ENCODE measurements around the gene VAV3.

The VAV3 gene

DNA sequence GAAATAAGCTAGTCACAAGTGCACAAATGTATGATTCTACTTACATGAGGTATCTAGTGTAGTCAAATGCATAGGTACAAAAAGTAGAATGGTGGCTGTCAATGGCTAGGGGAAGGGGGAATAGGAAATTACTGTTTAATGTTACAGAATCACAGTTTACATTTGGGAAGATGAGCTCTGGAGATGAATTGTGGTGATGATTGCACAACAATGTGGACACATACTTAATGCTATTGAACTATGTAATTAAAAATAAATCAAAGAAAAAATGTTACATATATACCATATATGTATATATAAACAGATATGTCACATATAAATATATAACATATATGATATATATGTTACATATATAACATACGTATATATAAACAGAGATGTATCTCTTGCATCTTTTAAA lies 39.4 kb downstream of the VAV3 start:
- DNase-seq (ENCODE audit: low spot score in 2 of 2): no peak
- no peaks in the 10 kb centered on the region for H3K9me3 Mint-ChIP-seq
- H3K4me3 Mint-ChIP-seq: no peak overlapping the region
- no peak for ATAC-seq (replicated peaks; ENCODE audit: extremely low read depth, poor library complexity, severe bottlenecking)
- no peaks in the 10 kb centered on the region for H3K27me3 Mint-ChIP-seq
- peaks cover 56% of the 10 kb centered on the region for H3K4me1 Mint-ChIP-seq
- no peak overlapping the region for H3K27ac Mint-ChIP-seq (ENCODE audit: low read depth)
- peaks cover 3% of the 10 kb centered on the region for H3K36me3 Mint-ChIP-seq (ENCODE audit: insufficient read depth)

DNA sequence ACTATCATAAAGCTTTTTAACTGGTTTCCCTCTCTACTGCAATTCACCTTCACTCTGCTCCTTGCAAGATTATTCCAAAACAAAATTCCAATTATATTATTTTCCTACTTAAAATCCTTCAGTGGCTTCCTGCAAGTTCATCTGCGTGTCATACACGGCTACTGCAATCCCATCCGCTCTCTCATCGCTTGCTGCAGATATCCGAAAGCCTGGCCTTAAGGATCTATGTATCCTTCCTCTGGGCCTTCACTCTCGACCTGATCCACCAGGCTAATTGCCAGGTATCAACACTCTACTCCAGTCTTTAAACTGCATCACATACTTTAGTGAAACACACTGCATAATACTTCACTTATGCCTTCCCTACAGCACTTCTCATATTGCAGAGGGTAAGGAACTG lies 44.0 kb downstream of the VAV3 start:
- Mint-ChIP-seq H3K4me1 (peaks cover 41% of the 10 kb centered on the region), H3K9me3 (no peaks in the 10 kb centered on the region), H3K27me3 (no peaks in the 10 kb centered on the region), H3K36me3 (ENCODE audit: insufficient read depth) (no peaks in the 10 kb centered on the region), H3K4me3 (no peak overlapping the region), H3K27ac (ENCODE audit: low read depth) (no peak overlapping the region)
- no peak for ATAC-seq (replicated peaks; ENCODE audit: extremely low read depth, poor library complexity, severe bottlenecking)
- DNase-seq (ENCODE audit: low spot score in 2 of 2): no peak

DNA sequence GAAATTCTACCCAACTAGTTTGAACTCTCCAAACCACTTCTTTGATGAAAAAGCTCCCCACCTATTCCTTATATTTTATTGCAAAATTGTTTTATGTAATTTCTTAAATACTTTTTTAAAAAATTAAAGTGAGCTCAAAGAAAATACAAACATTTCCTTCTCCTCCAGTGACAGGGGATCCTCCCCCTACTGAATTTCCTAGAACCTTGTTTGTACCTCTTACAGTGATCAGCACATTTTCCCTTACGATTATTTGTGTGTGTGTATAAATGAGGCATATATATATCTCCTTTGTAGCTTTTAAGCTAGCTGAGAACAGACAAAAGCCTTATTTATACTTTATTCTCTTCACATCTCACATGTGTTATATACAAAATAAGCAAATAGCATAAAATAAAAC lies 44.4 kb downstream of the VAV3 start:
- no peaks in the 10 kb centered on the region for H3K27me3 Mint-ChIP-seq
- no peak for ATAC-seq (replicated peaks; ENCODE audit: extremely low read depth, poor library complexity, severe bottlenecking)
- DNase-seq (ENCODE audit: low spot score in 2 of 2): no peak
- no peak overlapping the region for H3K4me3 Mint-ChIP-seq
- no peaks in the 10 kb centered on the region for H3K36me3 Mint-ChIP-seq (ENCODE audit: insufficient read depth)
- no peaks in the 10 kb centered on the region for H3K9me3 Mint-ChIP-seq
- H3K4me1 Mint-ChIP-seq: peaks cover 45% of the 10 kb centered on the region
- H3K27ac Mint-ChIP-seq (ENCODE audit: low read depth): no peak overlapping the region

DNA sequence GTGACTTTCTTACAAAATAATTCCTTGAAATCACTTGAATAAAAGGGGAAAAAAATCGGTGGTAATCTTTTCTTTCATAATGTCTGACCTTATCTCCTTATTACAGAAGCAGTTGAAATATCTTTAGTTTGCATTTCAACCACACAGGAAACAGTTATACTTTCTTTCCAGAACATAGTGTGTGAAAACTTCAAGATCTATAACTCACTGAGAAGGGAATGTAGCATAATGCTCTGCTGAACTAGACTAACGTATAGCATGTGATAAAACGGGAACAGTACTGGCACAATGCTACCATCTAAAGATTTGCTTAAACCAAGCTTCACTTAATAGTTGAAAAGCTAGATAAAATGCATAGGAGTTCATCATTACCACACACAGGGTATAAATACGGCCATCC lies 45.0 kb downstream of the VAV3 start:
- Mint-ChIP-seq H3K4me3 (peak overlapping the region; percentile 21), H3K27me3 (no peaks in the 10 kb centered on the region), H3K4me1 (peaks cover 47% of the 10 kb centered on the region), H3K27ac (ENCODE audit: low read depth) (no peak overlapping the region), H3K36me3 (ENCODE audit: insufficient read depth) (no peaks in the 10 kb centered on the region), H3K9me3 (no peaks in the 10 kb centered on the region)
- no peak for DNase-seq (ENCODE audit: low spot score in 2 of 2)
- no peak for ATAC-seq (replicated peaks; ENCODE audit: extremely low read depth, poor library complexity, severe bottlenecking)

DNA sequence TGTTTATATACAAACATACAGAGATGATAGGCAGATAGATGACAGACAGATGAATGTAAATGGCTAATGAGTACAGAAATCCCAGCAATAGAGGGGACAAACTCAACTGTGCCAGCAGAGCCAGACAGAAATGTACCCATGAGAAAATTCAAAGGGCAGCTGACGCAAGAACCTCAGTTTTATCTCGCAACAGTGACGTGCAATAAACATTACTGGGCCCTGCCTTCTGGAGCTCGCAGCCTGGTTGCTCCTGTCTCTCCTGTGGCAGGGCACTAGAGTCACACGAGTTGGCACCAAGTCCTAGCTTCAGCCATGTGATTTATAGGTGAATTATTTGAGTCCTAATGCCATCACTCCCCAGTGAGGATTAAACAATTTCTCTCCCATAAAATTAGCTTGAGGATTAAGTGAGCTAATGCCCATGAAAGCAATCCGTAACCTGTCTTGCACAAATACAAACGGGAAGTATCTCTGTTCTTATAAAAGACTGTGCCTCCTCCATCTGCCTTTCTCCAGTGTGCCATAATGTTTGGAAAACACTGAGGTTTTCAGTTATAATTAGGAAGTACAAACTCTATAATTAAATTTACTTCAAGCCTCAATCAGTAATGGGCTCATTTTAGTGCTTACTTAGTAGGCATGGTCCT lies 50.7 kb downstream of the VAV3 start:
- H3K4me1 Mint-ChIP-seq: peaks cover 46% of the 10 kb centered on the region

DNA sequence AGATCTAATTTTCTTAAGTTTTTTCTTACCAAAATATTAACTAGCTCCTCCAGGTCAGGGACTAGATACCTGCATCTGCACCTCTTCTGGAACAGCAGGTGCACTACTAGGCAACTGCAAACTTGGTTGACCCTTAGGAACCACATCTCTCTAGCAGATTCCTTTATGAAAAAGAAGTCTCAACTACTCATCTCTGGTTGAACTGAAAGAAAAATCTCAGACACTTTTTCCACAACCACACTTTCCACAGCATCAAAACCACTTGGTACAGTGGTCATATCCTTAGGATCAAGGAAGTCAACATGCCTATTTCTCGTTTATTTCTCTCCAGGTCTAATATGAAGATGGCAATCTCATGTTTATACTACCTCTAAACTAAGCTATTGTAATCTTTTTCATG lies 52.3 kb downstream of the VAV3 start:
- Mint-ChIP-seq H3K36me3 (ENCODE audit: insufficient read depth) (peaks cover under 1% of the 10 kb centered on the region), H3K4me3 (no peak overlapping the region), H3K27ac (ENCODE audit: low read depth) (no peak overlapping the region), H3K4me1 (peaks cover 48% of the 10 kb centered on the region), H3K27me3 (no peaks in the 10 kb centered on the region), H3K9me3 (no peaks in the 10 kb centered on the region)
- no peak for ATAC-seq (replicated peaks; ENCODE audit: extremely low read depth, poor library complexity, severe bottlenecking)
- no peak for DNase-seq (ENCODE audit: low spot score in 2 of 2)

More for the DNA sequence above, 50.7 kb downstream of the VAV3 start:
- no peaks in the 10 kb centered on the region for H3K27me3 Mint-ChIP-seq
- H3K9me3 Mint-ChIP-seq: no peaks in the 10 kb centered on the region
- H3K4me3 Mint-ChIP-seq: no peak overlapping the region
- DNase-seq (ENCODE audit: low spot score in 2 of 2): no peak
- no peak for ATAC-seq (replicated peaks; ENCODE audit: extremely low read depth, poor library complexity, severe bottlenecking)
- no peak overlapping the region for H3K27ac Mint-ChIP-seq (ENCODE audit: low read depth)
- H3K36me3 Mint-ChIP-seq (ENCODE audit: insufficient read depth): no peaks in the 10 kb centered on the region

DNA sequence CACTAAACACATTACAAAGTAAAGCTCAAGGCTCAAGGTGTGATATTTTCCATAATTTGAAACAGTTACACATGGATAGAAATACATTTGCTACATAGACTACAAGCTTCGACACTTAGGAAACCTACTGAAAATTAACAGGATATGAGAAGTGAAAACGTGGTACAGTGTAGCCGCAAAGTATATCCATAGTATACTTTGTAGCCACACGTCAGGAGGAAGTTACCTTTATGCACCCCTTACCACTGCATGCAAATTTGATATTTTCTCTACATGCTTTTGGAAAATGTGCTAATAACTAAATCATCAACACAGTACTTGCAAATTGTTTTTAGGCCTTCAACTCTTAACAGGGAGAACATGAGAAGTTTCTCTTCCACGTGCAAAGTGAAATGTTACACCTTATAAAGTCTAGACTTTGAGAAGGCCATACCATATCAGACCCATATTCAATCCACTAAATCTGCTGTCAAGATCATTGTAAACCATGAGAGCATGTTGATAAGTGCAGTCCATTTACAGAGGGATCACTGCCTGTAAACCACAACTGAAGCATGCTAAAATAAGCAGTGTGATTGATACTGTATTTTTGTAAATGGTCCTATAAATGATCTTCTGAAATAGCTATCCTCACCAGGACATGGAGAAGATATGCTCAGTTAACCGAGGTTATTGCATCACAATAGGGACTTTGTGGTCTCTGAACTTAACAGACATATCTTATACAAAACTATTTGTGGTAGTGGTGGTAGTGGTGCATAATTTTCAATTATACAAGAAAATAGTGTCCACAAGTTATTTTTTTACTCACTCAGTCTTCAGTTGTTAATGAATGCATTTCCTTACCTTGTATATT lies 64.7 kb downstream of the VAV3 start:
- Mint-ChIP-seq H3K4me3 (no peak overlapping the region), H3K9me3 (no peaks in the 10 kb centered on the region), H3K27ac (ENCODE audit: low read depth) (peak overlapping the region; percentile 17), H3K4me1 (peaks cover 56% of the 10 kb centered on the region), H3K27me3 (no peaks in the 10 kb centered on the region), H3K36me3 (ENCODE audit: insufficient read depth) (no peaks in the 10 kb centered on the region)
- DNase-seq (ENCODE audit: low spot score in 2 of 2) (no peak), ATAC-seq (replicated peaks; ENCODE audit: extremely low read depth, poor library complexity, severe bottlenecking) (no peak)

DNA sequence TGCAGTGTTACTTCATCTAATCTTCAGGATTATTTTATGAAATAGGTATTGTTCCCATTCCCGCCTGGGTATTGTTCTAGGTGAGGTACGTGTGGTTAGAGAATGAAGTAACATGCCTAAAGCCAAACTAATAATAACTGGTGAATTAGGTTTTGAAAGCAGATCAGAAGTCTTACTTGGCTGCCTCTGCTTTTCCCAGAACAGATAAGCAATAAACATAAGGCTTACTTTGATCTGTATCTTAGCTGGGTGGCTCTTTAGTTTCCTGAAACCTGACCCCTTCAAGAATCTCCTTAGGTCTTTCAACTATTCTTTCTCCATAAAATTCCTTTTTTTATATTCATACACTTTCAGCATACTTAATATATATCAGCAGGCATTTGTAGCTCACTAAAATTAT lies 65.3 kb downstream of the VAV3 start:
- Mint-ChIP-seq H3K9me3 (no peaks in the 10 kb centered on the region), H3K4me3 (no peak overlapping the region), H3K4me1 (peaks cover 61% of the 10 kb centered on the region), H3K36me3 (ENCODE audit: insufficient read depth) (no peaks in the 10 kb centered on the region), H3K27me3 (no peaks in the 10 kb centered on the region), H3K27ac (ENCODE audit: low read depth) (peak overlapping the region; percentile 17)
- no peak for DNase-seq (ENCODE audit: low spot score in 2 of 2)
- no peak for ATAC-seq (replicated peaks; ENCODE audit: extremely low read depth, poor library complexity, severe bottlenecking)

DNA sequence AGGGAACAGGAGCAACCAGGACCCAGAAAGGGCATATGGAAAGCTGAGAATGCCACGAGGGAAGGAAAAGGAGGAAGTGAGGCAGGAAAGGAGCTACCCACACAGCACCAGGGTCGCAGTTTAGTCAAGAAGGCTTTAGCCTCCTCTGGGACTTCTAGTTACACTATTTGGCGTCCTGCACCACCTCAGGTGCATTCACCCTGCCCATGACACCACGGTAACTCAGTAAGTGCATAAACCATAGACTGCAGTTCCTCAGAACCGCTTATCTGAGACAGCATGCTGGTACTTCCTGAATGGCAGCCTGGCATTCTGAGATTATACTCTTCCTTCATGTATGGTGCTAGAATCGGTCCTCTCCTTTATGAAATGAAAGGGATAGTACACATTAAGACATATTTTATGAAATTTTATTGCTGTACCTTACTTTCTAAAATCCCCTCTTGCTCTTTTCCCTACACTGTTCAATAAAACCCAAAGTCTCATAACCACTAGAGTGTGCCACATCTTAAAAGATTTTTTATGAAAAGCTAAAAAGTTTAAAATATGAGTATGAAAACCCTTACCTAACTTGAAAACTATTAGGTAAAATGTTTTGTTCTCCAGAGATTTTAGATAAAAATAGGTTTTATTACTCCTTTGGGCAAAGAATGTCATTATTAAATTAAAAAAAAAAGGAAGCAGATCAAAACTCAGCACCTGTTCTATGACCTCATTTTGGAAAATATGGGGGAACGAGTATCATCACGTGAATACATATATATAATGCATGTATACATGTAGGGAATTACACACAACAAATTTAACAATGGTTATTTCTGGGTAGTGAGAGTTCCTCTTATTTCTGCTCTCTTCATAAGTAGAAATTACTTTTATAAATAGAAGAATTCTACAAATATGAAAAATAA lies 67.3 kb downstream of the VAV3 start:
- H3K27ac Mint-ChIP-seq (ENCODE audit: low read depth): peak overlapping the region; percentile 92
- H3K36me3 Mint-ChIP-seq (ENCODE audit: insufficient read depth): no peaks in the 10 kb centered on the region
- no peaks in the 10 kb centered on the region for H3K9me3 Mint-ChIP-seq
- H3K4me3 Mint-ChIP-seq: peak overlapping the region; percentile 35
- peaks cover 58% of the 10 kb centered on the region for H3K4me1 Mint-ChIP-seq
- ATAC-seq (replicated peaks; ENCODE audit: extremely low read depth, poor library complexity, severe bottlenecking) (peak; percentile 45), DNase-seq (ENCODE audit: low spot score in 2 of 2) (no peak)
- H3K27me3 Mint-ChIP-seq: no peaks in the 10 kb centered on the region

DNA sequence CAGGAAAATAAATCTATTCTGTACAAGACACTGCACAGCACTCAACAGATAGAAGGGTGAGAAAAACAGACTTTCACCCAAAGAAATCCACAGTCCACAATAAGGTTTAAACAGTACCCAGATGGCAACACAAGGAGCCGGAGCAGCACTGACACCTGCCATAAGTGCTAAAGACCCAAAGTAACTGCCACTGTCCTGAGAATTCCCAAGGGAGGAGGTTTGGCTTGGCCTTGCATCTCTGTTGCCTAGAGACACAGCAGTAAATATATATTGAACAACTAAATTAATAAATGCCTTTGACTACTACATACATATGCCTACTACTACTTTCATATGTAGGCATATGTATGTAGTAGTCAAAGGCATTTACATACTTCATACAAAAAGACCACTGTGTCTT lies 68.0 kb downstream of the VAV3 start:
- Mint-ChIP-seq H3K27me3 (no peaks in the 10 kb centered on the region), H3K27ac (ENCODE audit: low read depth) (peak overlapping the region; percentile 92), H3K36me3 (ENCODE audit: insufficient read depth) (no peaks in the 10 kb centered on the region), H3K9me3 (no peaks in the 10 kb centered on the region), H3K4me3 (peak overlapping the region; percentile 35), H3K4me1 (peaks cover 56% of the 10 kb centered on the region)
- ATAC-seq (replicated peaks; ENCODE audit: extremely low read depth, poor library complexity, severe bottlenecking): peak; percentile 24
- DNase-seq (ENCODE audit: low spot score in 2 of 2): no peak

DNA sequence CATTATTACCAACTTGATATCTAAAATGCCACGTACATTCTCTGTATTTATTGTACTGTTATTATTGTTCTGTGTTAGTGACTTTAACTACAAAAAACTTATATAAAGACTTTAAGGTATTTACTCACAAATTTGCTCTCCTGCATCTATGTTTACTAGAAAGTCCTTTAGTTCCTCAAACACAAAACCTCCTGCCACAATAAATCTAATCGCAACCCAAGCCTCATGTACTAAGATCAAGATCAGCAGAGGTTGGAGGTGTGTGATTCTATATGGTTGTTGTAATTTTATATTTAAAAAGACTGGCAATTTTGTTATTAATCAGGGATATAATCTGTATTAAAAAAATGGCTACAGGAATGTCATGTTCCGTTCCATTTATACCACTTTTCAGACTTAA lies 68.6 kb downstream of the VAV3 start:
- H3K27ac Mint-ChIP-seq (ENCODE audit: low read depth): peak overlapping the region; percentile 92
- H3K36me3 Mint-ChIP-seq (ENCODE audit: insufficient read depth): no peaks in the 10 kb centered on the region
- H3K9me3 Mint-ChIP-seq: no peaks in the 10 kb centered on the region
- ATAC-seq (replicated peaks; ENCODE audit: extremely low read depth, poor library complexity, severe bottlenecking) (no peak), DNase-seq (ENCODE audit: low spot score in 2 of 2) (no peak)
- H3K4me3 Mint-ChIP-seq: no peak overlapping the region
- H3K27me3 Mint-ChIP-seq: no peaks in the 10 kb centered on the region
- peaks cover 56% of the 10 kb centered on the region for H3K4me1 Mint-ChIP-seq

DNA sequence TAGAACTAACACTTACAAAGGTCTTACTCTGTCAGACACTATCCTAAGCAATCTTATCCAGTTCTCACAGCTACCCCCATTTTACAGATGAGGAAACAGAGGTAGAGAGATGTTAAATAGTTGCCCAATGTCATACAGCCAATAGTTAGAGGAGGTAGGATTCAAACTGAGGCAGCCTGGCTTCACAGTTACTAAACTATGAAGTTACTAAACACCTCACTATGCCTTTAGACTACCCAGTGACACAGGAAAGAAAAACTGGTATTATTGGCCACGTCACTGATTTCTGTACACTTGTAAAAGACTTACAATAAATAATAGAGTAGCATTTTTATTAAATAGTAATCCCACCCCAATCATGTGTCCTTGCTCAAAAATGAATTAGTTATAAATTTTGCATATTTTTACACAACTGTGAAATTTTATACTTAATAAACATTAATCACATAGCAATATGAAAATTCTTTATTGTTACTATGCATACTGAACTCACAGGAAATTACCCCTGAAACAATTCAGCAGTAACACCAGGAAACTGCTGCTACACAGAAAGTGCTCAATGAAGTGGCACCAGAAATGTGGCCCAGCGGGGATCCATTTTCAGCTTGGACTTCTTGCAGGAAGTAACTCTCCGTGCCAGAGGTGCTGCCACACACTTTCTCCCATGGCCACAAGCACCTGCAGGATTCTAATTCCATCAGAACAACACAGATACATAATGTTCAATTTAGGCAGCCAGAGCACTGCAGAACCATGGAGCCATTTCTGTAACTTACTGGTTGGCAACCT lies 69.4 kb downstream of the VAV3 start:
- Mint-ChIP-seq H3K27ac (ENCODE audit: low read depth) (peak overlapping the region; percentile 92), H3K4me3 (no peak overlapping the region), H3K36me3 (ENCODE audit: insufficient read depth) (no peaks in the 10 kb centered on the region), H3K4me1 (peaks cover 59% of the 10 kb centered on the region), H3K9me3 (no peaks in the 10 kb centered on the region), H3K27me3 (no peaks in the 10 kb centered on the region)
- ATAC-seq (replicated peaks; ENCODE audit: extremely low read depth, poor library complexity, severe bottlenecking) (no peak), DNase-seq (ENCODE audit: low spot score in 2 of 2) (no peak)

Measured in central memory CD8-positive, alpha-beta T cell (primary cell).